GM12878 (cell line): ENCODE measurements around the gene LOXL3. TPM values are rescaled to one million over a fixed set of nuclear protein-coding genes. Genes with fewer than 3 reads are reported as not detected.
A peak's percentile ranks its signal among the peaks of the same experiment; 100 is the strongest.

Experiments used
- ATAC-seq: fragments of 200-7000 bp; cut with Tn5 transposase; 3 replicates; pipeline ENCODE4 v1.9.1; 2020; ENCODE audit warnings: mild to moderate bottlenecking, moderate library complexity
- BruUV-seq: library from RNA; stranded (reverse); fragments of 400-500 nt; replicated peaks from 2 replicates; lab custom pipeline; 2021; lab: Mats Ljungman, UMichigan
- CTCF ChIA-PET: fragments of 300-600 bp; sonication (Branson Sonifier 250); formaldehyde crosslinking; extraction: SDS; loops from one replicate; lab custom pipeline; 2021; ENCODE audit warnings: inconsistent platforms; lab: Yijun Ruan, JAX
- POLR2A ChIA-PET: fragments of 350-600 bp; formaldehyde crosslinking; extraction: SDS; loops from one replicate; lab custom pipeline; 2021; ENCODE audit warnings: inconsistent platforms; lab: Charles Lee
- RAD21 ChIA-PET: fragments of 300-600 bp; sonication (Branson Sonifier 250); formaldehyde crosslinking; loops from one replicate; lab custom pipeline; 2023; ENCODE audit warnings: antibody characterized with exemption; ENCODE audit not compliant: unreplicated experiment; lab: Charles Lee
- SMC1A ChIA-PET: fragments of 300-600 bp; sonication (Branson Sonifier 250); formaldehyde crosslinking; loops from one replicate; lab custom pipeline; 2023; ENCODE audit not compliant: unreplicated experiment, uncharacterized antibody; lab: Charles Lee
- DNase-seq: peaks from one replicate; pipeline ENCODE4 v3.0.0-alpha.2; 2011; ENCODE audit warnings: low read depth, low spot score
- FAIRE-seq: peaks from 3 replicates; lab custom pipeline; 2011; peaks lifted over from hg19 to GRCh38; lab: Jason Lieb, UNC
- H2AFZ ChIP-seq: 2 replicates; pipeline ENCODE4 v1.6.0; 2011; ENCODE audit warnings: low read depth, low read length, control low read depth; ENCODE audit not compliant: control insufficient read depth
- H3K27ac ChIP-seq: 2 replicates; pipeline ENCODE4 v1.5.1; 2011; ENCODE audit warnings: control low read depth; ENCODE audit not compliant: control insufficient read depth, insufficient read depth
- H3K27me3 ChIP-seq, 2 experiments: replicated peaks in 1 of 2; 2 replicates each; pipeline versions ENCODE4 v1.6.0 to v1.6.1; 2011; ENCODE audit warnings: low read length in 1 of 2; ENCODE audit not compliant: control insufficient read depth in 2 of 2, insufficient read depth in 2 of 2
- H3K36me3 ChIP-seq, 2 experiments: 2 replicates each; pipeline ENCODE4 v1.5.1; 2011; ENCODE audit warnings: low read length in 1 of 2; ENCODE audit not compliant: control insufficient read depth in 2 of 2, insufficient read depth in 2 of 2
- H3K4me1 ChIP-seq: 2 replicates; pipeline ENCODE4 v1.6.1; 2011; ENCODE audit warnings: mild to moderate bottlenecking, low read length, moderate library complexity, mixed read lengths; ENCODE audit not compliant: control insufficient read depth, insufficient read depth
- H3K4me2 ChIP-seq: 2 replicates; pipeline ENCODE4 v1.6.0; 2011; ENCODE audit warnings: control low read depth; ENCODE audit not compliant: control insufficient read depth, insufficient read depth
- H3K4me3 ChIP-seq: fragments of 200-600 bp; sonication (generic); 2 replicates; pipeline ENCODE4 v1.5.1; 2016
- H3K79me2 ChIP-seq: 2 replicates; pipeline ENCODE4 v1.6.0; 2011; ENCODE audit warnings: low read length; ENCODE audit not compliant: control insufficient read depth, insufficient read depth
- H3K9ac ChIP-seq: 2 replicates; pipeline ENCODE4 v1.8.0; 2011; ENCODE audit warnings: low read length, control low read depth, mixed read lengths; ENCODE audit not compliant: control insufficient read depth, insufficient read depth
- H3K9me3 ChIP-seq: replicated peaks from 3 replicates; pipeline ENCODE4 v1.5.1; 2011; ENCODE audit warnings: mild to moderate bottlenecking, low read length; ENCODE audit not compliant: control insufficient read depth, insufficient read depth
- H4K20me1 ChIP-seq: 2 replicates; pipeline ENCODE4 v1.6.0; 2011; ENCODE audit not compliant: control insufficient read depth, insufficient read depth
- CUX1 ChIP-seq: IDR thresholded peaks from 2 replicates; pipeline ENCODE4 v1.6.1; 2012; ENCODE audit warnings: improper control_type of control experiment, low read depth, low read length; ENCODE audit not compliant: insufficient replicate concordance
- JUNB ChIP-seq: IDR thresholded peaks from 2 replicates; pipeline ENCODE4 v1.6.1; 2016; ENCODE audit warnings: antibody characterized with exemption, mild to moderate bottlenecking
- KLF5 ChIP-seq: fragments of 450-650 bp; IDR thresholded peaks from 2 replicates; pipeline ENCODE4 v1.6.1; 2014; ENCODE audit warnings: mild to moderate bottlenecking; ENCODE audit not compliant: partially characterized antibody
- NFYA ChIP-seq: IDR thresholded peaks from 2 replicates; pipeline ENCODE4 v1.6.1; 2011; ENCODE audit warnings: low read depth, mild to moderate bottlenecking, low read length, improper control_type of control experiment, borderline replicate concordance
- NFYB ChIP-seq: IDR thresholded peaks from 2 replicates; pipeline ENCODE4 v1.6.1; 2011; ENCODE audit warnings: low read depth, mild to moderate bottlenecking, low read length, improper control_type of control experiment, moderate library complexity; ENCODE audit not compliant: insufficient read depth
- SIN3A ChIP-seq: IDR thresholded peaks from 2 replicates; pipeline ENCODE4 v1.6.1; 2012; ENCODE audit warnings: low read depth, low read length, improper control_type of control experiment
- SMARCA5 ChIP-seq: fragments of 450-650 bp; IDR thresholded peaks from 2 replicates; pipeline ENCODE4 v1.6.1; 2017; ENCODE audit warnings: mild to moderate bottlenecking
- in situ Hi-C: fragments of 300-500 bp; cut with MboI; formaldehyde crosslinking; loops from 9 replicates; pipeline ENCODE4 v1.14.3; 2018; ENCODE audit warnings: mixed read lengths
- intact Hi-C: fragments of 100-400 bp; cut with micrococcal nuclease; formaldehyde crosslinking; loops from one replicate; pipeline ENCODE4 v1.14.2; 2022; ENCODE audit not compliant: unreplicated experiment
- polyA plus RNA-seq, 11 experiments: library from polyadenylated mRNA; depleted of rRNA in 4 of 11; unstranded in 6 of 11; stranded (reverse) in 5 of 11; fragments of >200 nt; fragmentation: Nextera tagmentation in 4 of 11; fragmentation: Illumina TruSeq in 1 of 11; extraction: Ambion mirVana in 4 of 11; extraction: Trizol in 1 of 11; gene quantifications; 1 replicate in 1 of 11; 2 replicates in 10 of 11; pipeline versions ENCODE4 v1.2.1 to v1.2.3, GENCODE V29; 2011 to 2016; ENCODE audit warnings: inconsistent platforms in 2 of 11, missing spikeins in 2 of 11, low read depth in 1 of 11
- total RNA-seq, 4 experiments: library from RNA; depleted of rRNA in 3 of 4; stranded (reverse); fragments of >200 nt in 3 of 4; fragmentation: Illumina TruSeq in 1 of 4; extraction: Trizol in 1 of 4; gene quantifications; 2 replicates each; pipeline versions ENCODE4 v1.2.1 to v1.2.3, GENCODE V29; 2013 to 2021
- TF ChIP-seq, protein P1 (sequence below): fragments of 450-650 bp; formaldehyde crosslinking; IDR thresholded peaks from 2 replicates; pipeline ENCODE4 v1.5.0; 2022; ENCODE audit warnings: mild to moderate bottlenecking, missing genetic modification characterization
- TF ChIP-seq, protein P2 (sequence below): fragments of 450-650 bp; IDR thresholded peaks from 2 replicates; pipeline ENCODE4 v1.6.1; 2016; ENCODE audit warnings: mild to moderate bottlenecking, moderate library complexity, borderline replicate concordance

LOXL3 gene
- total and polyA plus RNA-seq, 10 of the 15 experiments (the other 5 are each of a cell fraction or from before 2014, with no cell fraction given): 6.2 to 40.9 (median 23.3) TPM

DNA sequence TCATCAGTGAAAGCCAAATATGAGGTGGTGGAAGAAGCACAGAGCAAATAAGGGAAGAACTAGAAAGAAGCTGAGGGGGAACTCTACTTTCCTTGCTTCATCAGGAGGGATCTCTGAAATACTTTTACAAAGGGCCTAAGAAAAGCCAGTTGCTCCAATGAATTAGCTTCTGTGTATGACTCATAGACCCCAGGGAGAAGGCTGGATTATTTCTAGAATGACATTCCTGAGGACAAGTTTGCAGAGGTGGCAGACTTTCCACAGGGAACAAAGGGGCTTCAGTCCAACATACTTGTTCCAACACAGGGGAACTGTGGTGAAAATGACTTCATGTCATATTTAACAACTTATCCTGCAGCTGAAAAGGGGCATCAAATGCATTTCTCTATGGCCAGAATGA lies 29.8 kb upstream of the LOXL3 start:
- ChIA-PET POLR2A (interaction anchor here (1.0 to 25.0 kb wide), 8 partner anchors 10 to 126 kb away, joined by 3 to 441 read pairs (median 22); partner anchors contain the start of genes AUP1, CCDC142, DOK1 and HTRA2), SMC1A (interaction anchor here (1.1 to 11.0 kb wide), 11 partner anchors 12 to 248 kb away, joined by 3 to 371 read pairs (median 60); partner anchors contain the start of genes AUP1, DQX1, HTRA2 and LBX2), RAD21 (interaction anchor here (0.8 to 11.0 kb wide), 10 partner anchors 8 to 126 kb away, joined by 4 to 158 read pairs (median 66); partner anchors contain the start of genes AUP1, CCDC142, DOK1 and DQX1), CTCF (interaction anchor here (0.8 to 12.8 kb wide), 10 partner anchors 12 to 334 kb away, joined by 3 to 281 read pairs (median 86); partner anchors contain the start of genes AUP1, CCDC142, DOK1 and DQX1)
- H3K9ac ChIP-seq: no peak overlapping the region
- no peak overlapping the region for H3K4me3 ChIP-seq
- H3K4me2 ChIP-seq: no peak overlapping the region
- H4K20me1 ChIP-seq: no peaks in the 10 kb centered on the region
- no peak for FAIRE-seq
- H3K4me1 ChIP-seq: peaks cover 35% of the 10 kb centered on the region
- H3K36me3 ChIP-seq: no peaks in the 10 kb centered on the region
- H2AFZ ChIP-seq: no peak overlapping the region; the same call in 1 of the 2 replicates
- H3K9me3 ChIP-seq: no peaks in the 10 kb centered on the region
- in situ Hi-C loops: loop anchor here (10.0 kb wide), 1 partner anchor 99 kb away; the partner anchor contains the start of genes CCDC142 and TTC31
- intact Hi-C loops: loop anchor here (10.0 kb wide), 1 partner anchor 249 kb away; no protein-coding TSS in a partner anchor
- no TSS peak for BruUV-seq
- no peaks in the 10 kb centered on the region for H3K27me3 ChIP-seq
- H3K27ac ChIP-seq: no peak overlapping the region
- H3K79me2 ChIP-seq: no peaks in the 10 kb centered on the region
- no peak for ATAC-seq
- no peak for DNase-seq
- TF ChIP-seq, protein P1, sequence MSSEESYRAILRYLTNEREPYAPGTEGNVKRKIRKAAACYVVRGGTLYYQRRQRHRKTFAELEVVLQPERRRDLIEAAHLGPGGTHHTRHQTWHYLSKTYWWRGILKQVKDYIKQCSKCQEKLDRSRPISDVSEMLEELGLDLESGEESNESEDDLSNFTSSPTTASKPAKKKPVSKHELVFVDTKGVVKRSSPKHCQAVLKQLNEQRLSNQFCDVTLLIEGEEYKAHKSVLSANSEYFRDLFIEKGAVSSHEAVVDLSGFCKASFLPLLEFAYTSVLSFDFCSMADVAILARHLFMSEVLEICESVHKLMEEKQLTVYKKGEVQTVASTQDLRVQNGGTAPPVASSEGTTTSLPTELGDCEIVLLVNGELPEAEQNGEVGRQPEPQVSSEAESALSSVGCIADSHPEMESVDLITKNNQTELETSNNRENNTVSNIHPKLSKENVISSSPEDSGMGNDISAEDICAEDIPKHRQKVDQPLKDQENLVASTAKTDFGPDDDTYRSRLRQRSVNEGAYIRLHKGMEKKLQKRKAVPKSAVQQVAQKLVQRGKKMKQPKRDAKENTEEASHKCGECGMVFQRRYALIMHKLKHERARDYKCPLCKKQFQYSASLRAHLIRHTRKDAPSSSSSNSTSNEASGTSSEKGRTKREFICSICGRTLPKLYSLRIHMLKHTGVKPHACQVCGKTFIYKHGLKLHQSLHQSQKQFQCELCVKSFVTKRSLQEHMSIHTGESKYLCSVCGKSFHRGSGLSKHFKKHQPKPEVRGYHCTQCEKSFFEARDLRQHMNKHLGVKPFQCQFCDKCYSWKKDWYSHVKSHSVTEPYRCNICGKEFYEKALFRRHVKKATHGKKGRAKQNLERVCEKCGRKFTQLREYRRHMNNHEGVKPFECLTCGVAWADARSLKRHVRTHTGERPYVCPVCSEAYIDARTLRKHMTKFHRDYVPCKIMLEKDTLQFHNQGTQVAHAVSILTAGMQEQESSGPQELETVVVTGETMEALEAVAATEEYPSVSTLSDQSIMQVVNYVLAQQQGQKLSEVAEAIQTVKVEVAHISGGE (CRISPR knock-in tag): no peak
- TF ChIP-seq, protein P2, sequence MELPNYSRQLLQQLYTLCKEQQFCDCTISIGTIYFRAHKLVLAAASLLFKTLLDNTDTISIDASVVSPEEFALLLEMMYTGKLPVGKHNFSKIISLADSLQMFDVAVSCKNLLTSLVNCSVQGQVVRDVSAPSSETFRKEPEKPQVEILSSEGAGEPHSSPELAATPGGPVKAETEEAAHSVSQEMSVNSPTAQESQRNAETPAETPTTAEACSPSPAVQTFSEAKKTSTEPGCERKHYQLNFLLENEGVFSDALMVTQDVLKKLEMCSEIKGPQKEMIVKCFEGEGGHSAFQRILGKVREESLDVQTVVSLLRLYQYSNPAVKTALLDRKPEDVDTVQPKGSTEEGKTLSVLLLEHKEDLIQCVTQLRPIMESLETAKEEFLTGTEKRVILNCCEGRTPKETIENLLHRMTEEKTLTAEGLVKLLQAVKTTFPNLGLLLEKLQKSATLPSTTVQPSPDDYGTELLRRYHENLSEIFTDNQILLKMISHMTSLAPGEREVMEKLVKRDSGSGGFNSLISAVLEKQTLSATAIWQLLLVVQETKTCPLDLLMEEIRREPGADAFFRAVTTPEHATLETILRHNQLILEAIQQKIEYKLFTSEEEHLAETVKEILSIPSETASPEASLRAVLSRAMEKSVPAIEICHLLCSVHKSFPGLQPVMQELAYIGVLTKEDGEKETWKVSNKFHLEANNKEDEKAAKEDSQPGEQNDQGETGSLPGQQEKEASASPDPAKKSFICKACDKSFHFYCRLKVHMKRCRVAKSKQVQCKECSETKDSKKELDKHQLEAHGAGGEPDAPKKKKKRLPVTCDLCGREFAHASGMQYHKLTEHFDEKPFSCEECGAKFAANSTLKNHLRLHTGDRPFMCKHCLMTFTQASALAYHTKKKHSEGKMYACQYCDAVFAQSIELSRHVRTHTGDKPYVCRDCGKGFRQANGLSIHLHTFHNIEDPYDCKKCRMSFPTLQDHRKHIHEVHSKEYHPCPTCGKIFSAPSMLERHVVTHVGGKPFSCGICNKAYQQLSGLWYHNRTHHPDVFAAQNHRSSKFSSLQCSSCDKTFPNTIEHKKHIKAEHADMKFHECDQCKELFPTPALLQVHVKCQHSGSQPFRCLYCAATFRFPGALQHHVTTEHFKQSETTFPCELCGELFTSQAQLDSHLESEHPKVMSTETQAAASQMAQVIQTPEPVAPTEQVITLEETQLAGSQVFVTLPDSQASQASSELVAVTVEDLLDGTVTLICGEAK: no peak
- no peak for TF ChIP-seq CUX1
- no peak for TF ChIP-seq KLF5
- TF ChIP-seq NFYA: no peak
- TF ChIP-seq NFYB: 0 out of 2 replicates have a peak, but pooled peaks have one; percentile 7
- TF ChIP-seq JUNB: no peak
- no peak for TF ChIP-seq SIN3A
- TF ChIP-seq SMARCA5: no peak
- TF ChIP-seq, all 136 proteins: peak for 1
